ENCODE data around the gene RDX. TPM values are rescaled to one million over a fixed set of nuclear protein-coding genes. Genes with fewer than 3 reads are reported as not detected.
"Not testable (repeated sequence)": the region's sequence is repeated elsewhere in the genome, so short reads cannot be mapped to it uniquely, and the experiment has no call there.

Gene RDX
- total RNA-seq: 82.1 and 93.7 TPM in 2 replicates

DNA sequence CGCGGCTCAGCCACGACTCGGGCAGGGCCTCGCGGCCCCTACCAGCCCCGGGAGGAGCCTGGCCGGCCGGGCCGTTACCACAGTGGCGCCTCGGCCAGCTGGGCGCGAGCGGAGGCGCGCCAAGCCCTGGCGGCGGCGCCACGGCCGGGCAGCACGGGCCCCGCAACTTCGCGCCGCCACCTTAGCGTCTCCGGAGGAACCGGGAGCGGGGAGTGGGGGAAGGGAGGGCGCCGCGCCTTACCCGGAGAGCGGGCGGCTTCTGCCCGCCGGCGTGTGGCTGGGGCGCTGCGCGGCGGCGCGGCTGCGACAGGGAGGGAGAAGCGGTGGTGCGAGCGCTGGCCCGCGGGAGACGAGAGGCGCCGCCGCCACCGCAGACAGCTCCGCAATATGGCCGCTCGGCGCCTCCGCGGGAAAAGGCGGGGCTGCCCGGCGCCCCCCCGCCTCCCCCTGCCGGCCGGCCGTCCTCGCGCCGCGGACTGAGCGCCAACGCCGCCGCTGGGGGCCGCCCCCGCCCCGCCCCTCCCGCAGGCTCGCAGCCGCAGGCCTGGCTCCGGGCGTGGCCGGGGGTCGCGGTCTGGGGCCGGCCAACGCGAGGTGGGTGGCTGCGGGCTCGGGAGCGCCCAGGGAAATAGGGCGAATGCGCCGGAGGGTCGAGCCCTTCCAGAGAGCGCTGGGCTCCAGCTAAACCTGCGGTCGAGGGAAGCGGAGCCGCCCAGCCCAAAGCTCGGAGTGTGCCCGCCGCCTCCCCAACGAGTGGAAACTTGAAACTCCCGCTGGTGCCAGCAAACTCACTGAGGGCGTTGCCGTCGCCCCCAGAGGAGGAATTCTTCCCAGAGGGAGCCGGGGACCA, at the start of gene RDX:
TSS of gene RDX (minus strand) at position 389 of the 850 bp plus-strand sequence. CDS start 16,922 bp downstream, outside the sequence.
- DNase-seq (ENCODE audit: low read depth in 2 of 2): peak; percentile 82 to 87

DNA sequence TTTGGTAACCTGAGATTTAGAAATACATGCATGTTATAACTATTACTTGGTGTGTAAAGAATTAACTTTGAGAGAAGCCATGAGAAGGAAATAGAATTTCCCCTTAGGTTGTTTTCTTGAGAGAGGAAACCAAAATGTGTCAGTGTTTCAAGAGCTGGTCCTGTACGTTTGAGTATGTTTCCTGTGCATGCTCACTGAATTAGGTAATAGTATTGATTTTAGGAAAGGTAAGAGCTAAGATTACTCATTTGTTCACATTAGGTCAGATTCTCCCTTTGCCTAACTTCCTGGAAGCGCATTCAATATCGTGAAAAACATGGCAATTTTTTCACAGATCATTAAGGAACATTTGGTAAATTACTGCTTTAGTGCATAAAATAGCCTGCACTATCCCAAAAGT, 49.3 kb upstream of the RDX start:
- peak; percentile 19 to 36 for DNase-seq (ENCODE audit: low read depth in 2 of 2)

DNA sequence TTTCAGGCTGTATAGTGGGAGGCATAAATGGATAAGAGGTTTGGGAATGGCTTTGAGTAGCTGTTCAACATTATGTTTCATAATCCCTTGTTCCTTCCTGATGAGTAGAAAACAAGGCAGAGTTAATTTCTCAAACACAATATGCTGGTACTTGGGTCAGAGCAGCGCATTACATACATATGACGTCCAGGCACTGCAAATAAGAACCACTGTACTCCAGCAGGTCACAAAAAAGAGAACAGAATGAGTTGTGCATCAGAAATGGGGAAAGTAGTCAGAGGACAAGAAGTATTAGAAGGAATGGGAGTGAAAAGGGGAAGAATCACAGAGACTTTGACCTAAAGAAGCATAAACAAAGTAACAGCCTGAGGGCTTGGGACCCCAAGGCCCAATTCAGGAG, 44.0 kb upstream of the RDX start:
- no peak for DNase-seq (ENCODE audit: low read depth in 2 of 2)

DNA sequence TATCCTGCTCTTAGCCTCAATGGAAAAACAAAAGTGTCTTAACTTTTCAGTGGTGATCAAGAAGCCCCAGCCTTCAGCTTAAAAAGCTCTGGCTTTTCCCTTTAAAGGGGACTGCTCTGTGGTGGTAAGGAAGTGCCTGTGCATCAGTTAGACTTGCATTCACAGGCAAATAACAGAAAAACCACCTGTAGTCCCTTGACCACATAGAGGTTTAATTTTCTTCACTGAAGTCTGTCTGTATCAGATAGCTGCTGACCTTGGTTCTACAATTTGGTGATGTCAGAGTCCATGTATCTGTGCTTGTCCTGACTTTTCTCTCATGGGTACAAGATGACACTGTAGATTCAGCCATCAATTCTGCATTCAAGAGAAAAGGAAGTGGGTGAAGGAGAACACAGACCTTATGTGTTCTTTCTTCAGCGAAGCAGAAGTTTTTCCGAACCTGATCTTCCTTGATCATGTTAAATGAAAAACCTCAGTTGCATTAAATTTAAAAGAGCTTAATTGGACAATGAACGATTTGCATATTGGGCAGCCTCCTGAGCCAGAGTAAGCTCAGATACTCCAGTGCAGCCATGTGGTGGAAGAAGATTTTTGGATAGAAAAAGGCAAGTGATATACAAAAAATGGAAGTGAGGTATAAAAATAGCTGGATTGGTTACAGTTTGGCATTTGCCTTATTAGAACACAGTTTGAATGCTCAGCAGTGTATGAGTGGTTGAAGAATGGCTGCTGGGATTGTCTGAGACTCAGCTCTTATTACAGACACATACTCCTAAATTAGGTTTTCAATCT, 43.2 kb upstream of the RDX start:
- no peak for DNase-seq (ENCODE audit: low read depth in 2 of 2)

DNA sequence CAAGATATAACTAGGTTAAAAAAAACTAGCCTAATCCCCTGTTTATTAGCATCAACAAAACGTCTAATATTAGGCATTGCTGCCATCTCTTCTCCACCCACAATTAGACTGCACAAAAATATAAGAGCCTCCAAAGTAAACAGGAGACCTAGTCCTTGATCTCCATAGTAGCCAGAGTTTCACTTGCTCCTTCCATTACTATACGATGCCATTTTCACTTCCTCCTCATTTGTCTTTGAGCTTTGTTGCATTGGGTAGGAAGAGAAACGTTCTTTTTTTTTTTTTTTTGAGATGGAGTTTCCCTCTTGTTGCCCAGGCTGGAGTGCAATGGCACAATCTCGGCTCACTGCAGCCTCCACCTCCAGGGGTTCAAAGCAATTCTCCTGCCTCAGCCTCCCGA, 42.3 kb upstream of the RDX start:
- no peak for DNase-seq (ENCODE audit: low read depth in 2 of 2)

DNA sequence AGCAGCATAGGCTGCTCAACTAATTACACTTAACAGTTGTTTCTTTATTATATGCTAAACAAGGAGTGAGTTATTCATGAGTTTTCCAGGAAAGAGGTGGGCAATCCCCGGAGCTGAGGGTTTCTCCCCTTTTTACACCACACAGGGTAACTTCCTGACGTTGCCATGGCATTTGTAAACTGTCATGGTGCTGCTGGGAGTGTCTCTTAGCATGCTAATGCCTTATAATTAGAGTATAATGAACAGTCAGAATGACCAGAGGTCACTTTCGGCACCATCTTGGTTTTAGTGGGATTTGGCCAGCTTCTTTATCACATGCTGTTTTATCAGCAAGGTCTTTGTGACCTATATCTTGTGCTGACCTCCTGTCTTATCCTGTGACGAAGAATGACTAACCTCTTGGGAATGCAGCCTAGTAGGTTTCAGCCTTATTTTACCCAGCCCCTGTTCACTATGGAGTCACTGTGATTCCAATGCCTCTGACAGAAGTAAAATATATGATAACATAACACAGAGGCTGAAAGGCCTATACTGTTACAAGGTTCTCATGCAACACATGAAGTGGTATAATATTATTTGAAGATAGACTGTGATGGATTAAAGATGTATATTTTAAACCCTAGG, 41.3 kb upstream of the RDX start:
- peak; percentile 15 to 44 for DNase-seq (ENCODE audit: low read depth in 2 of 2)

DNA sequence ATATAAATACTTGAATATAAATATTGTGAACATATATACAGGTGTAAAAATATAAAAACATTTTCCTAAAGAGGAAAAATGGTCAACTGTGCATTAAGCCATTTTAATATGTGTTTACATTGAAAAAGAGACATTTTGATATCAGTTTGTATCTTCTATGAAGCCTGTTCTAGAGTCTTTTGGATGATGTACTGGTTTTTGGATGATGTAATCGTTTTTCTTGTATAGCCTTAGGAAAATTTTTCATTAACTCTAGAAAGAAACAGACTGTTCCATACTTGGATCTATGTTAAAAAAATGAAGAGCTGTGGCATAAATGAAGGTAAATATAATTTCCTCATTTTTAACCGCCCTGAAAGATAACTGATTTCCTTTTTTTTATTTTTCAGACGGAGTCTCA, 39.6 kb upstream of the RDX start:
- DNase-seq (ENCODE audit: low read depth in 2 of 2): no peak

DNA sequence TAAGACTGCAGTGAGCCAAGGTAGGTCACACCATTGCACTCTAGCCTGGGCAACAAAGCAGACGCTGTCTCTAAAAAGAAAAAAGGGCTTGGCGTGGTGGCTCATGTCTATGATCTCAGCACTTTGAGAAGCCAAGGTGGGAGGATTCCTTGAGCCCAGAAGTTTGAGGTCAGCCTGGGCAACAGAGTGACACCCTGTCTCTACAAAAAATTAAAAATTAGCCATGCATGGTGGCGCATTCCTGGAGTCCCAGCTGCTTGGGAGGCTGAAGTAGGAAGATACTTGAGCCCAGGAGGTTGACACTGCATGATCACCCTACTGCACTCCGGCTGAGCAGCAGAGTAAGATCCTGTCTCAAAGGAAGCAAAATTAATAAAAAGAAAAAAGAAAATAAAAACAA, 38.9 kb upstream of the RDX start:
- DNase-seq (ENCODE audit: low read depth in 2 of 2): no peak

DNA sequence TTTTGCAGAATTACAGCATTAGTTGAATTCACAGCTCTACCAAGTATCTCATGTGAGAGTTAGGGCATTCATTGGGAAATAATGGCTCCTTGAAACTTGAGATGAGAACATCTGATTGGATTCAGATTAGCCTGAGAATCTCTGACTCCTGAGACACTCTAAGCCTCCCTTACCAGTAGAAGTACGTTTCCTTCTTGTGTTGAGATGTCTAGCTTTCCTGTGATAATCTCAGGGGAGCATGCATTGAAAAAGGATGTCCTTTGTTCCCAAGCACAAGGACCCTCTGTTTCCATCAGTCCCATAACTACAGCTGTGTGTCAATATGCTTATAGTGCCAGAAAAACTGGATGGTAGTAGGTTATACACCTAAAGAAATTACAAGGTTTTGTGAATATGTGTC, 35.2 kb upstream of the RDX start:
- no peak for DNase-seq (ENCODE audit: low read depth in 2 of 2)

DNA sequence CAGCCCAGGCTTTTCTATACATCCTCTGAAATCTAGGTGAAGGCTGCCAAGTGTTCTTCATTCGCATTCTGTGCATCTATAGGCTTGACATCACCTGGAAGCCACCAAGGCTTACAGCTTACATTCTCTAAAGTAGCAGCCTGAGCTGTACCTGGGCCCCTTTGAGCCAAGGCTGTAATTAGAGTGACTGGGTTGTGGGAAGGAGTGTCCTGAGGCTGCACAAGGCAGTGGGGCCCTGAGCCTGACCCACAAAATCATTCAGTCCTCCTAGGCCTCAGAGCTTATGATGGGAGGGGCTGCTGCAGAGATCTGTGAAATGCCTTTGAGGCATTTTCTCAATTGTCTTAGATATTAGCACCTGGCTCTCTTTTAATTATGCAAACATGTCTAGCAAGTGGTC, 33.0 kb upstream of the RDX start:
- DNase-seq (ENCODE audit: low read depth in 2 of 2): no peak

DNA sequence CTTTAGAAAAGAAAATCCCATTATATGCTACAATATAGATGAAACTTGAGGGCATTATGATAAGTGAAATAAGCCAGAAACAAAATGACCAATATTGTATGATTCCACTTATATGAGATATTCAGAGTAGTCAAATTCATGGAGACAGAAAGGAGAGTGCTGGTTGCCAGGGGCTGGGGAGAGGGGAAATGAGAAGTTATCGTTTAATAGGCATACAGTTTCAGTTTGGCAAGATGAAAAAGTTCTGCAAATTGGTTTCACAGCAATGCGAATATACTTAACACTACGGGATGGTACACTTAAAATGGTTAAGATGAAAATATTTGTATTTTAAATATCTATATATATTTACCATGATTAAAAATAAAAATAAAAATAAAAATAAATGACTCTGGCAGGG, 31.1 kb upstream of the RDX start:
- DNase-seq (ENCODE audit: low read depth in 2 of 2): no peak

DNA sequence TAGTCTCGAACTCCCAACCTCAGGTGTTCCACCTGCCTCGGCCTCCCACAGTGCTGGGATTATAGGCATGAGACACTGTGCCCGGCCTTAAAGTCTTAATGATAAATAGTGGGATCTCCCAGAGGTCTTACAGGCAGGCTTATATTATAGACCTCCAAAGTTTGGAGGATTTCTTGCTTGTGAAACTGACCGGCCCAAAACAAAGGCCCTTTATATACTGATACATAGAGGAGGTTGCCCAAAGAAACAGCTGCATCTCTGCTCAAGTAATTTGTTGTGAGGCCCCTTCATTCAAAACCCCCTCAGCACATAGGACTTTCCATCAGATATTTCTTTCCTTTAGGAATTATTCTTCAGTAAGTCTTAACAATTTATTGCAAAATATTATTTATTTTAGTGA, 27.4 kb upstream of the RDX start:
- DNase-seq (ENCODE audit: low read depth in 2 of 2): no peak

DNA sequence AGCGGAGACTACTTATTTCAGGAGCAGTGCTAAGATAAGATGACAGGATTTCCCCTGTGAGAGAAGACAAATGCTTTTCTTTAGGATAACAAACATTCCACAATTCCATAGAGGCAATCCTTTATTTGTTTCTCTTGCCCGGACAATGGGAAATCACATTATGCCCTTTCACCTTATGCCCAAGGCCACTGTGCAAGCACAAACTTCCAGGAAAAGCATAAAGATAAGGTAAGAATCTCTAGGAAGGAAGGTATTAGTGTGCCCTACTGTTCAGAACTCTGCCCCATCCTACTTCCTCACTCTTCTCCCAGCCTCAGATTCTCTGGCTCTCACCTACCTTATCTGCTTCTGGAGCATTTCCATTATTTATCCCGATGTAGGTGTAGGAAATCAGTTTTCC, 23.1 kb upstream of the RDX start:
- DNase-seq (ENCODE audit: low read depth in 2 of 2): no peak

DNA sequence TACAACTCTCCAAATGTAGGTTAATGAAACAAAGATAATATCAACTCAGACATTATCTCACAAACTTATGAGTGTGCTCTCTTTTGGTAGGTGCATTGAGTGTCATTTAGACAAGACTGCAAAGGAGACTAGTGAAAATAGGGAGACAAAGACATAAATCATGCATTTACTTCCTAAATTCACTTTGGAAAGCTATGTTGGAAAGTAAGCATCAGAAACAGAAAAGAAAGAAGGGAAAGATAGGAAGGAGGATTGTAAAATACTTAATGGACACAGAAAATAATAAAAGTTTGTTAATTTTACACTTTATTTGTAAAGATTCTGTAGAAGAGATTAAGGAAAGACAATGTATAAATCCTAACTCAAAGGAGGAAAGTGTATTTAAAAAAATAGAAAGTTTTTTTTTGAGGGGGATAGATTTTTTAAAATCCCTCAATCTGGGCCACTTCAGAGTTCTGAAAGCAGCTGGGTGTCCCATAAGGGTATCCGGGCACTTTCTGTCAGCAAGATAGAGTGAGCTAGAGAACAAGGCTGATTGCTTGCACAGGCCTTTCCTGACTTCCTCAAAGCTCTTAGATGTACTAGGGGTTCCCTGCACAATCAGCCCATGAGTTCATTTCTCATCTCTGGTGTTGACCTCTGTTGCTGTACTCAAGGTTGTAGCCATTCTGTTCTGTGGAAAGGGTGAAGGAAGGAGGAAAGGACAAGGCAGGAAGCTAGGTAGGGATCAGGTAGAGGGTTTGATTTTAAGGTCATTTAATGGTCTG, 22.4 kb upstream of the RDX start:
- DNase-seq (ENCODE audit: low read depth in 2 of 2): peak in 1 of 2 donors; percentile 14

DNA sequence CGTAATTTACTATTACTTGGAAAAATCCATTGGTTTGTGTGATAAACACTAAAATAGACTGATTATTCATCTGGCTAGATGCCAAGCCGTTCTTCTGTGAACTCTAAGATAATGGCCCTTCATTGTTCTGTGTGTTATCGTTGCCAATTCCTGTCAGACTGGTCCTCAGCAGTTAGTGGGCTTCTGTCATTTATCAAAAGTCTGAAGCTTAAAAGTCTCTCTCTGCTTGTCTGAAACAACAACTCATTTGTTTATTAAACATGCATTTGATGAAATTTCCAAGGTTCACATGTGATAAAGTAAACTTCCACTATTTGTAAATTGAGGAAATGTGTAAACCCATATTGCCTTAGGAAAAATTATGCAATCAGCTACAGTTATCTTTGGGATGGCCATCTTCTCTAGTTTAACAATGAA, 21.1 kb upstream of the RDX start:
- peak; percentile 97 to 98 for DNase-seq (ENCODE audit: low read depth in 2 of 2)

DNA sequence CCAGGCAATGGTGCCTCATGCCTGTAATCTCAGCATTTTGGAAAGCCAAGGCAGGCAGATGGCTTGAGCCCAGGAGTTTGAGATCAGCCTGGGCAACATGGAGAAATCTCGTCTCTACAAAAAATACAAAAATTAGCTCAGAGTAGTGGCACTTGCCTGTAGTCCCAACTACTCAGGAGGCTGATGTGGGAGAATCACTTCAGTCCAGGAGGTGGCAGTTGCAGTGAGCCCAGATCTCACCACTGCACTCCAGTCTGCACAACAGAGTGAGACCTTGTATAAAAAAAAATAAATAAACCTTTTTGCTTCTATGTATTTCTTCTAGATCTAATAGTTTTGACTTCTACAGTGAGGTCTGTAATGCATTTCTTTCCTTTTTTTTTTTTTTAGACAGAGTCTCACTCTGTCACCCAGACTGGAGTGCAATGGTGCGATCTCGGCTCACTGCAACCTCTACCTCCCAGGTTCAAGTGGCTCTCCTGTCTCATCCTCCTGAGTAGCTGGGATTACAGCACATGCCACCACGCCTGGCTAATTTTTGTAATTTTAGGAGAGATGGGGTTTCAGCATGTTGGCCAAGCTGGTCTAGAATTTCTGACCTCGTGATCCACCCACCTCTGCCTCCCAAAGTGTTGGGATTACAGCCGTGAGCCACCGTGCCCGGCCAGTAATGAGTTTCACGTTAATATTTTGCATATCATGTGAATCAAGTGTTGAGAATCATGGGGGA, 18.1 kb upstream of the RDX start:
- no peak for DNase-seq (ENCODE audit: low read depth in 2 of 2)

DNA sequence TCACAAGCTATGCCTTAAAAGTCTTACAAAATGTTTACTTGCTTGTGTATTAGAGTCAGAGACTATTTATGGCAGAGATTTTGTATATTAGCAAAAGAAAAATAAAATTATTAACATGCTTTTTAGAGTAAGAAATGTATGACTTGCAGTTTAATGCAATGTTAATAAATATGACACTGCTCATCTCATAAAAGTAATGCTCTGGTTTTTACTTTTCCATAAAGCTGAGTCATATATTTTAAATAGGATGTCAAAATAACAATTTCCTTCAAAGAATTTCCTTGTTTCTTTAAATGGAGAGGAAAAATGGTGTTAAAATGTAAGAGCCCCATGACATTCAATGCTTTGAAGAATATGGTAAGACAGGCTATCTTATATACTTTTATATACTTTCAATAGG, 16.3 kb upstream of the RDX start:
- no peak for DNase-seq (ENCODE audit: low read depth in 2 of 2)

DNA sequence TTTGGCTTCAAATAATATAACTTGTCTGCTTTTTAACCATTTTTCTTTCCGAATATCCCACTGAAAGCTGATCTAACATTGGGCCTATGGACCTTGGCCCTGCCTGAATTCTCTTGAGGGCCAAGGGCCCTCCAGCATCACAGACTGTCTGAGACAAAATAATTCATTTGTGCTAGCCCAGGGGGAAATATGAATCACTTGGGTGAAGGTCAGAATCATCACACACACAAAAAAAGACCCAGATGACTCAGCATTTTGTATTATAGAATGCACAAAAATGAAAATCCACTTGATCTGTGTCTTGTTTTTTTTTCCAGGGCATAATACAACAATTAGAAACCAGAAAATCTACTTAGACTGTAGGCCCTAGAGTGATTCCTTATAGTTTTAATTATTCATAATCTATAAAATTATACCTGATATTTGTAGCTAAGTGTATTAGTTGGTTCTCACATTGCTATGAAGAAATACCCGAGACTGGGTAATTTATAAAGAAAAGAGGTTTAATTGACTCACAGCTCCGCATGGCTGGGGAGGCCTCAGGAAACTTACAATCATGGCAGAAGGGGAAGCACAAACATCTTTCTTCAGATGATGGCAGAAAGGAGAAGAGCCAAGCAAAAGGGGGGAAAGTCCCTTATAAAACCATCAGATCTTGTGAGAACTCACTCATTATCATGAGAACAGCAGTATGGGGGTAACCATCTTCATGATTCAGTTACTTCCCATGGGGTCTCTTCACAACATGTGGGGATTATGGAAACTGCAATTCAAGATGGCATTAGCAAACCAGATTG, 15.6 kb upstream of the RDX start:
- peak; percentile 50 to 78 for DNase-seq (ENCODE audit: low read depth in 2 of 2)

DNA sequence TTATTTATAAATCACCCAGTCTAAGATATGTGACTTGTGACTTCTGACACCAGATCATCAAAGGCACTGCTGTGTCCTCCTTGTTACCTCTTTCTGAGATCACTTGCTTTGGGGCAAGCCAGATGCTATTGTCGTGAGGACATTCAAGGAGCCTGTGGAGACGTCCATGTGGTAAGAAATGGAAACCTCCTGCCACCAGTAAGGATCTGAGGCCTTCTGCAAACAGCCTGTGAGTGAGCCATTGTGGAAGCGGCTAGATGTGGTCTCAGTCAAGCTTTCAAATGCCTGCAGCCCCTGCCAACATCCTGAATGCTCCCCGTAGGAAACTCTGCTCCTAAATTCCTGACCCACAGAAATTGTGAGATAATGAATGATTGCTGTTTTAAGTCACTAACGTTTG, 11.7 kb upstream of the RDX start:
- DNase-seq (ENCODE audit: low read depth in 2 of 2): no peak

DNA sequence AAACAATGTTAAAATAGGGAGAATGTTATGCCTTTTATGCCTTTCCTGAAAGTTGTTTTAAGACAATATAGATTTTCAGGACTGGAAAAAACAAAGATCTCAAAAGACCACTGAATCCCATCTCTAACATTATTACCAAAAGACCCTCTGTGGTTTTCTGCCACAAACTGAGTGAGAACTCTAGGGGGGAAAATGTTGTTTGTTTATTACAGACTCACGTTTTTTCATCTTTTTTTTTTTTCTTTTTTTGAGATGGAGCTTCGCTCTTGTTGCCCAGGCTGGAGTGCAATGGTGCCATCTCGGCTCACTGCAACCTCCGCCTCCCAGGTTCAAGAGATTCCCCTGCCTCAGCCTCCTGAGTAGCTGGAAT, 9.6 kb upstream of the RDX start:
- DNase-seq (ENCODE audit: low read depth in 2 of 2): not testable (repeated sequence)

Measured in lung microvascular endothelial cell (primary cell).